ENCODE measurements around the gene DAAM1.
A peak's percentile ranks its signal among the peaks of the same experiment; 100 is the strongest.

DAAM1 gene

DNA sequence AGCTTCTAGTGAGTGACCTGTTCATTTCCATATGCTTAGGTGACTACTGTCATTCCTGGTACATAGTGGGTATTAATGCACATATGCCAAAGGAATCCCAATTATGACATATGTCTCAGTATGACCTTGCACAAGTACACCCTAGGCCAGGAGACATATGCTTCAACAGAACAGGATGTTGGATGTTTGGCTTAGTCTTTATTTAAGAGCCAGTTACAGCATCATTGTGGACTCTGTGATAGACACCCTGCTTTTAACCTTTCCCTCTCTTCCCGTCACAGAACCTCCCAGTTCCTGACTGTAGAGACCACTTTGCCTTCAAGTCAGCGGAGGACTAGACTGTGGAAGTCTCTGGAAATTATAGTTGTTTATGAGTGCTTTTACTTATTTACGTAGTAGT lies 72.9 kb downstream of the DAAM1 start:
- no peak for DNase-seq

GRCh38 chr14:59262717-59263454 lies 74.4 kb downstream of the DAAM1 start:
- no peak for DNase-seq

DNA sequence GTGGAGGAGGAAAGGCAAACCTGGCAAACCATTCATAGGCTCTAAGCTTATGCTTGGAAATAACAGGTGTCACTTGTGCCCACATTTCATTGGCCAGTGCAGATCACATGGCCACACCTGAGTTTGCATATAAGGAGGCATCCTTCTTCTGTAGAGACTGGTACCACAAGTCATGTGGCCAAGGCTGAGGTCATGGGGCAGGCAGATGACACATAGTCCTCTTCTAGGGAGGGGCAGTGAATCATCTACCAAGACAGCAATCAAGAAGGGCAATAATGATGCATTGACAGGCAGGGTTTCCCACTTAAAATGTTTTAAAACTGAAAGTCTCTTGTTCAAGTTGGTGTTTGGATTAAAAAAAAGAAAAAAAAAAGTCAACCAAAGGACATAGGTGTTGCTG lies 77.3 kb downstream of the DAAM1 start:
- peak; percentile 31 for DNase-seq

DNA sequence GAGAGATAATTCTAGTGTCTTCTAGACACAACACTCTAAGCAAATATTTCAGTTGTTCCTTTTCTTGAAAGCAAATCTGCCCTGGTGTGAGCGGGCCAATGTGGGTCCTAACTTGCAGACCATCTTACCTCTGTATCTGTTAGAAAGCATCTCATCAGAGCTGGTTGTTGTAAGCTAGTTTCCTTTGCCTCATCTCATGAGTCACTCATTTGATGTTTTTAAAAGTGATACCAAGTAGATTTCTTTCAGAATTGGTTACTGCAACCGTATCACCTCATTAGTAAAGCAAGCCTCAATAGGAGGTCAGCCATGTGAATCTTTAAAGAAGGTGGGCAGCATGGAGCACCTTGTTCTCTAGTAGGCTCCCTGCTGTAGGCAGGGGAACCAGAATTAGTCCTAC lies 78.6 kb downstream of the DAAM1 start:
- peak; percentile 21 for DNase-seq

DNA sequence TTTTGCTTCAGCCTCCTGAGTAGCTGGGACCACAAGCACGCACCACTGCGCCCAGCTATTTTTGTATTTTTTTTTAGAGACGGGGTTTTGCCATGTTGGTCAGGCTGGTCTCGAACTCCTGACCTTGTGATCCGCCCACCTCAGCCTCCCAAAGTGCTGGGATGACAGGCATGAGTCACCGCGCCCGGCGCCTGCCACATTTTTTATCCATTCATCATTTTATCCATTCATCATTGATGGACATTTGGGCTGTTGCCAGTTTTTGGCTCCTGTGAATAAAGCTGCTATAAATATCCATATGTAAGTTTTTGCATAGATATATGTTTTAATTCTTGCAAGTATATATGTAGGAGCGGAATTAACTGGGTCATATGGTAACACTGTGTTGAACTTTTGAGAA lies 79.5 kb downstream of the DAAM1 start:
- peak; percentile 57 for DNase-seq

DNA sequence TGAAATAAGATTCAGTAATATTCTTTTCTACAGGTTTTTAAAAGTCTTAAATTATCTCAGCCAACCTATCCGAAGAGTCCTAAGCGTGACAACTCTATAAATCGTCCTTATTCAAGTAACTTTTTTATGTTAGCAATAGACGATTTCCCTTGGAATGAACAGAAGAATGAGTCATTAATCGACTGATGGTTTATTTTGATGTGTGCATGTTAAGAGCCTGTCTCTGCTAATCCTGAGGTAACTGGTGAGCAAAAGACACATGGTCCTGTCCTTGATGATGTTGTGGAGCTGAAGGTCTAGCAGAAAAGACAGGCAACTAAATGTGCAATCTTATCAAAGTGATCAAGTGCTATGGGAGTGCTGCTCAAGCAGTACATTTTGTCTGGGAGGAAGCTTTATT lies 80.4 kb downstream of the DAAM1 start:
- no peak for DNase-seq

DNA sequence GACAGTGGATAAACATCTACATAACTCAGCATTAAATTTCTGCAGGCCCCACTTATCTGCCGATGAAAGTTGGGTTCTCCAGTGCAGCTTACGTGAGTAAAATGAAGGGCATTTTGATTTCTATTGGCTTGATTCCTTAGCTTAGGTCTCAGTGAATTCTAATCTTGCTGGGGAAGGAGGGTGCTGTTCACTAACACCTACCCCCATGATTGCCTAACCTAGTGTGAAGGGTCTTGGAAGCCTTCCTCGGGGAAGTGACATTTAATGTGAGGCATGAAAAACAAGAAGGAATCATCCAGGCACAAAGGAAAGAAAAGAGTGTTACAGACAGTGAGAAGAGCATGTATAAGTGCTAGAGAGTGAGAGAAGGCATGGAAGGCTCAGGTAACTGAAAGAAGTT lies 81.0 kb downstream of the DAAM1 start:
- DNase-seq: no peak

- DNase-seq: no peak
Observed at GRCh38 chr14:59271256-59271655, 82.8 kb downstream of the DAAM1 start.

GRCh38 chr14:59271734-59272133 lies 83.3 kb downstream of the DAAM1 start:
- DNase-seq: peak; percentile 27

DNA sequence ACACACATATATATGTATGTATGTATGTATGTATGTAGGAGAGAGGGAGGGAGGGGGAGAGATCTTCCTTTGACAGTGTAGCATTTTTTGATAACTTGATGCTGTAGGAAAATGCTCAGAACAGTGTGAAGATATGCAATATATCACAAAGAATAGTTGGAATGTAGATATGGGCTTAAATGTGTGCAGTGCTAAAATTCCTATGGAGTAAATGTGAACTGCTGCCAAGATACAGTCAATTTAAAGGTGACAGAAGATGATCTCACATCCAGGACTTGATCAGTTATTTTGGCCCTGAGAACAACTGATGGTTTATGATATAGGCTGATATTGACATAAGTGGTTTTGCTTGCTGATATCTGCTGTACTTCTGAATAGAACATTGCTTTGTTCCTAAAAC lies 84.2 kb downstream of the DAAM1 start:
- DNase-seq: no peak

DNA sequence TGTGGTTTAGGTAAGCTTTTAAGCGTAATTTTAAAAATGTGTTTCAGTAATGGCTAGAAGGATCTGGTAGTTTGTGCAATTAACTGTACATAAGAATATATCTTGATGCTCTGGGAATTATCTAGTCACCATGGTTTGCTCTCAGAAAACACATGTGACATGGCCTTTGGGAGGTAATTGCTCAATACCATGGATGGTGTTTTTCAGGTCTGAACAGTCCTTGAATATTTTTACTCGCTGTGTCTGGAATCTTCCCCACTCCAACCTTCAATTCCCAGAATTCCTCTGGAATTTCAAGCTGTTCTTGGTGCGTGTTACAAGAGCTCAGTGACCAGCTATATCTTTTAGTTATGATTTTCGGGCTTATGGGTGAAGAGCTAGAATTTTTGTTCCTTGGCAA lies 85.3 kb downstream of the DAAM1 start:
- no peak for DNase-seq

DNA sequence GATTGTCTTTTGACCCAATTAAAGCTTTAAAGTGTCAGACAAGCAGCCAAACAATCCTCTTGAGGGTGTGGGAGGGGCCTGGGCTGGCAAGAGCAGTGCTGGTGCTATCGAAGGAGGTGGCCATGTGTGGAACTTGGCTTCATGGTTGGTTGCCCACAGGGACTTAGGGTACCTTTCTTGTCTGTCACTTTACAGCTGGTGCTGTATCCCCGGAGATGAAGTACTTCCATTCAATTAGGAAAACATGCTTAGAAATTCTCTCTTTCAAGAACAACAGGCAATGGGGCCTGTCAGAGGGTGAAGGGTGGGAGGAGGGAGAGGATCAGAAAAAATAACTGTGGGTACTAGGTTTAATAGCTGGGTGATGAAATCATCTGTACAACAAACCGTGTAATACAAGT lies 86.5 kb downstream of the DAAM1 start:
- no peak for DNase-seq

GRCh38 chr14:59275668-59276067 lies 87.2 kb downstream of the DAAM1 start:
- peak; percentile 91 for DNase-seq

DNA sequence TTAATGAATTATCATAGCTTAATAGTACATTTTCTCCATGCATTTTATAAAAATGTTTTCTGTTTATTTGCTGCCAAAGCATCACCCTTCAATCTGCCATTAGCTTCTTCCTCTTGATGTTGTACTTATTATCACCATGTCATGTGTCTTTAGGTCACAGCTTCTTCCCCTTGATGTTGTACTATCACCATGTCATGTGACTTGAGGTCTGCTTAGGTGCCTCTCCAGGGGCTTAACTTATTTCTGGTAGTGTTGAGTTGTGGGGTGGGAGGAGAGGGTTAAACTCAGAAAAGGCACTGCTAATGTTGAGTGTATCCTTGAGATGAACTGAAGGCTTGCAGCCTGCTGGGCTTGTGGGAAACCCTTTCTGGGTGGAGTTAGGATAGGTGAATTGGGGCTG lies 87.8 kb downstream of the DAAM1 start:
- DNase-seq: no peak

DNA sequence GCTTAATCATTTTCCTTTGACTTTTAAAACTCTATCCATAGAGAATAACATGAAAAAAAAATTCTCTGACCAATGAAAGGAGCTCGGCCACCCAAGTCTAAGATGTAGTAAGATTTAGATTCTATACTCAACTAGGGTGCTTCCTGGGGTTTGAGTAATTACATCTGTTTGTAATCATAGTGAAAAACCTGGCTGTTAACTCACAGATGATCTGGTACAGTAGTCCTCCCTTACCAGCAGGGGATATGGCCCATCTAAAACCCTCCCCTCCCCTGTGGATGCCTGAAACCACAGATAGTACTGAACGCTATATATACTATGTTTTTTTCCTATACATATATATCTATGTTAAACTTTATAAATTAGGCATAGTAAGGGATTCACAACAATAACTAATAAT lies 89.2 kb downstream of the DAAM1 start:
- DNase-seq: peak; percentile 39

- peak; percentile 97 for DNase-seq
Observed at GRCh38 chr14:59278111-59278510, 89.6 kb downstream of the DAAM1 start.

GRCh38 chr14:59280961-59281360 lies 92.5 kb downstream of the DAAM1 start:
- no peak for DNase-seq

- DNase-seq: peak; percentile 89
Observed at GRCh38 chr14:59281609-59282377, 93.3 kb downstream of the DAAM1 start.

DNA sequence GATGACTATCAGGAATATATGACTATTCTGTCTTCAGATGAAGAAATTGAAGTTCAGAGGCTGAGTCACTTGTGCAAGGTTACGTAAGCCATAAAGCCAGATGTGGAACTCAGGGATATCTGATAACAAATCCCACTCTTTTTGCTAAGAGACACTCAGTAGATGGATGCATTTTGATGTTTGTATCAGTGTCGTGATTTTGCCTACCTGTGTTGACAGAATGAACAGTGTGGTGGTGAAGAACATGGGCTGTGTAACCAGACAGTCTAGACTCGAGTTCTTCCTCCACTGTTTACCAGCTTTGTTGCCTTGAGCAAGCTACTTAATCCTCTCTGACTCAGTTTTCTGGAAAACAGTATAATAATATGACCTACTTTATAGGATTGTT lies 93.9 kb downstream of the DAAM1 start:
- peak; percentile 83 for DNase-seq

DNA sequence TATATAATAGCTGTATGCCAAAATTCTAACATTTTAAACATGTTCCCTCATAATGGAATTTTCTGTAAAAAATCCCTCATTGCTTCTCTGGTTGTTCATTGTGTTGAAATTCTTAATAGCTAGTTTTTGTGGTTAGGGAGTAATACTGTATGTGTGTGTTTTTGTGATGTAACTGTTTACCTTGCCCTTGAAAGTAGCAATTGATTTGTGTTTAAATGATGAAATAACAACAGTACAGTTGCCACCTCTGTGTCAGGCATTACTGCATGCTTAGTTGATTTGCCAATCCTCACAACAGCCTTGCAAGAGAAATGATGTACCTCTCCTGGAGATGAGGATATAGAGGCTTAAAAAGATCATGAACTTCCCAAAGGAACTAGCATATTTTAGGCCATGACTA lies 94.9 kb downstream of the DAAM1 start:
- peak; percentile 64 for DNase-seq

- DNase-seq: no peak
Observed at GRCh38 chr14:59284059-59284458, 95.6 kb downstream of the DAAM1 start.

DNA sequence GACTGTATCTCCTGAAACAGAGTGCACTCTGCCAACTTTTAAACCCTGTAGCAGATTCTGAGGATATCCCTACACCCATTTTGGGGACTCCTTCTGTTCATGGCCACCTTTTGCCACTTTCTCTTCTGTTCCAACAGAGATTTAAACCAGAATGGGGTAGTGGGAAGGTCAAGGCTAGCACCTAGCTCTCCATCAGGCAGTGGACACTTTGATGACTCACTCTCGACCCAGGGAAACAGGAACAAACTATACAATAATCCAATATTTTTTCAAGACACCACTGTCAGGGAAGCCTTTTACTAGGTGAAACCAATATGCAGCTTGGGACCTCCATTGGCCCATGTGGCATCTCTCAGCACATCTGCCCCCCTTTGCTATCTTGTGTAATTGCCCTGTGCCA lies 103.6 kb downstream of the DAAM1 start:
- no peak for DNase-seq

DNA sequence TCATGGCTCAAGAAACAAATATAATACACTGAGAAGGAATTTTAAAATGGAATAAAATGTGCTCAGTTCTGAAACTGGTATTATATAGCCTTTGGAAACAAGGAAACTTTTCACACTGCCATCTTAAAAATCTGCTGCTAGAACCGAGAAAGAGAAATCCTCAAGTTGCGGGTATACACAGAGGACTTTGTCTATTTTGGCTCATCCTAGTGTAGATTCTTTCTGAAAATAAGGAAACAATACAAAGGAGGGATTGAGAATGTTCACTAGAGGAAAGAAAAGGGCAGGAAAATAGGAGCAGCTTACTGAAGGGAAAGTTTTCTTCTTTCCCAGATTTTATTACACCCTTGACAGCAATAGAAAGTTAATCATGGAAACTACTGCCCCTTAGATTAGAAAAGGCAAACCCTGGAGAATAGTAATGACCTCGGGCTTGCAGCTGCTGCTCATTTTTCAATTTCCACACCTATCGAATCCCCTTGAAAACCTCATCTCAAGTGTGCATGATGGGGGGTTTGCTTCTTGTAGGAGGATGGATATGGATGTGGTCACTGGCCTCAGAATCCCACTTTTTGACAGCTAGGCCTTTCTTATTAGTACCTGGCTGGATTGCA lies 104.6 kb downstream of the DAAM1 start:
- DNase-seq: no peak

Measured in HCEC 1CT (cell line).